HG03060 (cell line): ENCODE measurements around the gene ZNF592.

Source experiments
- ATAC-seq: cut with Tn5 transposase; IDR thresholded peaks from one replicate; pipeline ENCODE4 v1.9.1; 2021; ENCODE audit warnings: low read depth, moderate number of reproducible peaks; ENCODE audit not compliant: unreplicated experiment

ZNF592 gene

DNA sequence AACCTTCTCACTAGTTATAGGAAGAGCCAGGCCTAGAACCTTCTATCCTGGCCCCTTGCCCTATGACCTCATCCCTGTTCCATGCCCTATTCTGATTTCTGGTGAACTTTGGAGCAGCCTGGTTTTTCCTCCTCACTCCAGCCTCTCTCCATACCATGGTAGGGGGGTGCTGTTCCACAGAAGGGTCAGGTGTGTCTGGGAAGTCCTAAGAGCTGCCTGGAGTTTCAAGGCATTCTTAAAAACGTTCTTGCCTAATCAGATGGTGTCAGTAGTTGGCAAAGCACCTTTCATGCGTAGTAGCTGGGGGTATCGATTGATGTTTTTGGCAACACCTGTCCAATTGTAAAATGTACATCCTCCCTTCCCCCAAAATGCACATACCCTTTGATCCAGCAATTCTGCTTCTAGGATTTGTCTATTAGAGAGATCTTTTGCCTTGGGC, 52.0 kb downstream of the ZNF592 start:
- ATAC-seq: no peak

- ATAC-seq: no peak
Observed at GRCh38 chr15:84804005-84804900, 55.9 kb downstream of the ZNF592 start.

- no peak for ATAC-seq
Observed at GRCh38 chr15:84805221-84805620, 56.8 kb downstream of the ZNF592 start.

- ATAC-seq: no peak
Observed at GRCh38 chr15:84807228-84807627, 58.8 kb downstream of the ZNF592 start.

- no peak for ATAC-seq
Observed at GRCh38 chr15:84810073-84810840, 61.9 kb downstream of the ZNF592 start.

GRCh38 chr15:84811151-84811550, 62.8 kb downstream of the ZNF592 start:
- no peak for ATAC-seq

DNA sequence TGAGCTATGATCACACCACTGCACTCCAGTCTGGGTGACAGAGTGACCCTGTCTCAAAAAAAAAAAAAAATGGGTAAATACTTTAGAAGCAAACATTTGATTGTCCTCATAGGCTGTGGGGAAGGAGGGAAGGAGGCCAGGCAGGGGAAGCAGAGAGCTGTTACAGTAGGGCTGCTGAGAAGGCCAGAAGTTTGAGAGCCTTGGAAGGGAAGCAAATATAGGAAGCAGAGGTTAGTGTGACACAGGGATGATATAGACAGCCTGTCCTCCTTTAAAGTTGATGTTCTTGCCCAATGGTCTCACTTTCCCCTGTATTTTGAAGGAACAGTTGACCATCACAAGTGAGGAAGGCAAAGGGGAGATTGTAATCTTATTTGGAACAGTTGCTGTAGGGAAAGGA, 63.4 kb downstream of the ZNF592 start:
- no peak for ATAC-seq

- no peak for ATAC-seq
Observed at GRCh38 chr15:84812842-84813241, 64.5 kb downstream of the ZNF592 start.

GRCh38 chr15:84813435-84813834, 65.0 kb downstream of the ZNF592 start:
- ATAC-seq: no peak

DNA sequence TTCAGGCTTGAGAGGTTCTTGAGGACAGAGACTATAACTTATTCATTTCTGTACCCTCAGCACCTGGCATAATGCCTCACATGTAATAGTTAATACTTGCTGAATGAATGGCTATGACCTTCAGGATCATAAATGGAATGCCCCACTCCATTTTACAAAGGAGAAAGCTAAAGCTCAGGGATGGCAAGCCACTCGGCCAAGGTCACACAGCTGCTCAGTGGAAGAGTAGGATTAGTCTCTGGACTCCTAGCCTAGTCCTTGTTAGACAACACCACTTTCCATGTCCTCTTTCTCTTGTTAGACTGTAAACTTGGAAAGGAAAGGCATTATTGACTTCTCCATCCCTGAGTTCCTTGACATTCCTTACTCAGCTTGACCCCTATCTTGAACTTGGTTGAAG, 65.5 kb downstream of the ZNF592 start:
- no peak for ATAC-seq

- ATAC-seq: no peak
Observed at GRCh38 chr15:84814916-84815315, 66.5 kb downstream of the ZNF592 start.

GRCh38 chr15:84816694-84817465, 68.5 kb downstream of the ZNF592 start, which contains the start of gene ALPK3:
TSS of gene ALPK3 (plus strand) at chr15:84817356. CDS start at chr15:84817453, 97 bp downstream.
- no peak for ATAC-seq

- no peak for ATAC-seq
Observed at GRCh38 chr15:84817466-84818081, 69.2 kb downstream of the ZNF592 start.

GRCh38 chr15:84818261-84819131, 70.1 kb downstream of the ZNF592 start:
- no peak for ATAC-seq

GRCh38 chr15:84819291-84819768, 70.9 kb downstream of the ZNF592 start:
- no peak for ATAC-seq

GRCh38 chr15:84819791-84820190, 71.4 kb downstream of the ZNF592 start:
- ATAC-seq: no peak

DNA sequence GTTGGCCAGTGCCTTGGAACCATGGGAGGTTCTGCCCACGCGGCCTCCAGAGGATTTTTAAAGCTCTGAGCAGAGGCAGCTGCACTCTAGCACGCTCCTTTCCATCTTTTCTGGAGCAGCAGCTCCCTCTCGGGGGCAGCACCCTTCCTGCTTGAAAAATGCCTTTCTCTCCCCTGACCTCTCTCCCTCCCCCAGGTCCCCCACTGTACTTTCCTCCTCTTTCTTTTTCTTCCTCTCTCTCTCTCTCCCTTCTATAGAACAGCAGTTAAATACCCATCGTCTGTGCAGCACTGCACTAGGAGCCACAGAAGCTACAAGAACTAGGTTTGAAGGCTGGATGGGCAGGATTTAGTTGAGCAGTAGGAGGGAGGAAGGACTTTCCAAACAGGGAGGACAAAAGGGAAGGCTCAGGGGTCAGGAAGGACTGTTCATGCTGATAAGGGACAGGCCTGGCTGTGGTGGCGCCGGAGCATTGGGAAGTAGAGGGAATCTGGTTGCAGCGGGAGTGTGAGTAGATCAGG, 73.2 kb downstream of the ZNF592 start:
- no peak for ATAC-seq

GRCh38 chr15:84822653-84823281, 74.4 kb downstream of the ZNF592 start:
- no peak for ATAC-seq
